Measurements from ENCODE around the gene SLC9A3.

GRCh38 chr5:553874-554273 lies 29.6 kb upstream of the SLC9A3 start:
- TF ChIP-seq EZH2phosphoT487 (IDR thresholded peaks at IDR 0.05; ENCODE audit: borderline replicate concordance) (no peak), POLR2AphosphoS5 (IDR thresholded peaks at IDR 0.05; ENCODE audit: low read depth, low read length) (no peak), POLR2A (IDR thresholded peaks at IDR 0.05; ENCODE audit: borderline replicate concordance, extremely low read depth, insufficient read depth, insufficient read length) (no peak), EZH2 (IDR thresholded peaks at IDR 0.05) (no peak), CTCF (IDR thresholded peaks at IDR 0.05 in 2 of 3, conservative IDR thresholded peaks at IDR 0.05 in 1 of 3; ENCODE audit: borderline replicate concordance in 1 of 3, insufficient read depth in 1 of 3, low read depth in 2 of 3, low read length in 2 of 3) (no peak), YY1 (IDR thresholded peaks at IDR 0.05; ENCODE audit: extremely low read depth, insufficient replicate concordance, low read depth, low read length) (no peak), MAX (IDR thresholded peaks at IDR 0.05) (no peak), JUND (IDR thresholded peaks at IDR 0.05) (no peak), RAD21 (IDR thresholded peaks at IDR 0.05; ENCODE audit: low read depth) (no peak), CBX3 (IDR thresholded peaks at IDR 0.05; ENCODE audit: low read depth) (no peak), SIN3A (IDR thresholded peaks at IDR 0.05; ENCODE audit: low read depth) (no peak), ZFX (IDR thresholded peaks at IDR 0.05) (no peak)
